ENCODE results near the gene FAM117A.
"Not testable (repeated sequence)": the region's sequence is repeated elsewhere in the genome, so short reads cannot be mapped to it uniquely, and the experiment has no call there.

FAM117A gene

GRCh38 chr17:49762151-49762941 is 1.6 kb downstream of the FAM117A start:
- DNase-seq (ENCODE audit: low read depth in 2 of 2), result no peak

- DNase-seq (ENCODE audit: low read depth in 2 of 2), result no peak
Observed at GRCh38 chr17:49760932-49761558, 2.9 kb downstream of the FAM117A start.

DNA sequence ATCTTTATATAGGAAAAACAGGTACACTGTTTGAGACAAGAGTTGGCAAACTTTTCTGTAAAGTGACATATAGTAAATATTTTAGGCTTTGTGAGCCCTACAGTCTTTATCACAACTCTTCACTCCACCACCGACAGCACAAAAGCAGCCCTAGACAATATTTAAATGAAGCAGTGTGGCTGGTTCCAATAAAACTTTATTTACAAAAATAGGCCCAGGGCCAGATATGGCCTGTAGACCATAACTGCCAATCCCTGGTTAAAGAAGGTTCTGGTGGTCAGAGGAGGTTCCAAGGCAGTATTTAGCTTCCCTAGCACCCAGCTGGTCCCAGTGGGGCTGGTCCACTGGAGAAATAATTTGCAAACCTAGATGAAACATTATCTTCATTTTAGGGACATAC is 3.6 kb downstream of the FAM117A start:
- no peak for DNase-seq (ENCODE audit: low read depth in 2 of 2)

- no peak for DNase-seq (ENCODE audit: low read depth in 2 of 2)
Observed at GRCh38 chr17:49759203-49759602, 4.7 kb downstream of the FAM117A start.

DNA sequence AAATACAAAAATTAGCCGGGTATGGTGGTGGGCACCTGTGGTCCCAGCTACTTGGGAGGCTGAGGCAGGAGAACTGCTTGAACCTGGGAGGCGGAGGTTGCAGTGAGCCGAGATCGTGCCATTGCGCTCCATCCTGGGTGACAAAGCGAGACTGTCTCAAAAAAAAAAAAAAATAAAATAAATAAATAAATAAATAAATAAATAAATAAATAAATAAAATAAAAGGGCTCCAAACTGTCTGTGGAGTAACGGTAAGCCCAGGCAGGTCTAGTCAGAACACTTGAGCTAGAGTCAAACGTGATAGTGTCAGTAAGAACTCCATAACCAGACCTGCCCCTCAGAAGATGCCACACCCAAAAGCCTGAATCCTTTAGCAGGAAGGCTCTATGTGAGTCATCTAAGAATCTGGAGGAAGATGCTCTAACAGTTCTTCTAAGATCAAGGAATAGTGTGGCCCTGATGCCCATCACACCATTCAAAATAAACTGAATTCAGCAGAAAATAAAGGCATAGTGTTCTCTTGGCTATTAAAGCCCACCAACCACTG is 5.4 kb downstream of the FAM117A start:
- not testable (repeated sequence) for DNase-seq (ENCODE audit: low read depth in 2 of 2)

DNA sequence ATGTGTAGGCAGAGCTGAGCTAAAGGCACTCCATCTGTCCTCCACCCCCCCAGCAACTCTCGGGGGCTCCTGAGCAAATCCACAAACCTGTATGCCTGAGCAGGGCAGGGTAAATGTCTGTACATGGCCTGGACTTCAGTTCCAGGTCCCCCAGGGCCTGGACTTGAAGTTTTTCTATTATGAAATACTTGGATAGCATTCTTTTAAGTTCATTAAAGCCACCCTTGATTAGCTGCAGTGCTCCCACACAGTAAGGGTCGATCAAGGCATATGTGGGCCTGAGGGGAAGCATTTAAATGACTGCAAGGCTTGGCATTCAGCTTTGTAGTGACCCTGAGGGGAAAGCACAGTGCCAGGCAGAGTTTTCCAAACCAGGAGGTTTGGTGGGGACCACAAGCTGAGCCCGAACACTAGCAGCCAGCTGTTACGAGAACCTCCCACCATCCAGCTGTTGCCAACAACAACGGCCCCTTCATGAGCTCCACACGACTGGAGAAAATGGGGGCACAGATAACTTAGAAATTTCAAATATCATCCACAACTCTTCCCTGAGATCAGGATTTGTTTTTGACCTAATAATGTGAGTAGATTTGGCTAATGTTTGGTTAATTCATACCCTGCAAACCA is 6.7 kb downstream of the FAM117A start:
- no peak for DNase-seq (ENCODE audit: low read depth in 2 of 2)

- no peak for DNase-seq (ENCODE audit: low read depth in 2 of 2)
Observed at GRCh38 chr17:49756323-49757150, 7.4 kb downstream of the FAM117A start.

GRCh38 chr17:49755663-49756283 is 8.2 kb downstream of the FAM117A start:
- no peak for DNase-seq (ENCODE audit: low read depth in 2 of 2)

DNA sequence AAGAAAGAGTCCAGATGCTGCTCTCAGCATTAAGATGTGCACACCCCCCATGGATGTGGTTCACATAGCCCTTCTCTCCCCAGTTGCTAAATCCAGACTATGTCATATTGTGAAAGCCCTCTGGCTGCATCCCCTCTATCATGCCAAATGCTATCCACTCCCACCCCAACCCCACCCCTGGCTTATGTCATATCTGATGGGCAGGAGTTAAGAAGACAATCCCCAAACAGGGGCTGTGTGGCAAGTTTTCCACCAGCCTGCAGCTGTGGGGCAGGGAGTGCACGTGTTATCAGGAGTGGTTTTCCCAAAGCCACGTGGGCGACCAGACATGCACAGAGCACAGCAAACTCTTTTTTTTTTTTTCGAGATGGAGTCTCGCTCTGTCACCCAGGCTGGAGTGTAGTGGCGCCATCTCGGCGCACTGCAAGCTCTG is 10.0 kb downstream of the FAM117A start:
- no peak for DNase-seq (ENCODE audit: low read depth in 2 of 2)

- DNase-seq (ENCODE audit: low read depth in 2 of 2), result no peak
Observed at GRCh38 chr17:49752508-49752907, 11.4 kb downstream of the FAM117A start.

DNA sequence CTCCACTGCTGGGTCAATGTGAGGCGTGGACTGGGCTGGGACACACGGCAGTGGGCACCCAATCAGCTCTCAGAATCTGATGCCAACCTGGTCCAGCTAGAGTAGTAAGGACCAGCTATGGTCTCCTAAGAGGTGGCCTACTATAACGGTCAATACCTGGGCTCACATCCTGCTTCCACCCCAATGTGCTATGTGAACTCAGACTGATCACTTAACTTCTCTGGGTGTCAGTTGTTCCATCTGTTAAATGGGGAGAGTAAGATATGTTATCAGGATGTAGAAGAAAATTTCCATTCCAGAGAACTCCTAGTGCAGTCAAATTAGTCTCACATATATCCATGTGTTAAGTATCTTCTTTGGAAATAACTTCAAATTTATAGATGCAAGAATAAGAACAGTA is 14.2 kb downstream of the FAM117A start:
- DNase-seq (ENCODE audit: low read depth in 2 of 2), result no peak

GRCh38 chr17:49748791-49749190 is 15.1 kb downstream of the FAM117A start:
- no peak for DNase-seq (ENCODE audit: low read depth in 2 of 2)

DNA sequence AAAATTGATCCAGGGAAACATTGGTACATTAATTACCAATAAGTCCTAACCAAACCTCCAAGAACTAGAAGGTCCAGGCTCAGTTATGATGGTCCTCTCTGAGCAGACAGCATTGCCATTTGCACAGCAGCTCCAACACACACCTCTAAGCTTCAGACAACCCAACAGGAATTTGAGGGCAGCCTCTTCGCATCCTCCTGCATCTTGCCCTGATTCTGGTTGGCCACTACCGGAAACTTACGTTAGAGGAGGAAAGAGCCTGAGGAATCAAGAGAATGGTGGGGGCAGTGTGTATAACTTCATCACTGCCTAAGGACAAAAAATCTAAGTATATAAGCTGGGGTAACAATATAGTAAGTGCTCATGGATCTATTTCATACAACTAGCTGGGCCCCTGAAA is 15.7 kb downstream of the FAM117A start:
- no peak for DNase-seq (ENCODE audit: low read depth in 2 of 2)

- no peak for DNase-seq (ENCODE audit: low read depth in 2 of 2)
Observed at GRCh38 chr17:49747632-49748031, 16.3 kb downstream of the FAM117A start.

DNA sequence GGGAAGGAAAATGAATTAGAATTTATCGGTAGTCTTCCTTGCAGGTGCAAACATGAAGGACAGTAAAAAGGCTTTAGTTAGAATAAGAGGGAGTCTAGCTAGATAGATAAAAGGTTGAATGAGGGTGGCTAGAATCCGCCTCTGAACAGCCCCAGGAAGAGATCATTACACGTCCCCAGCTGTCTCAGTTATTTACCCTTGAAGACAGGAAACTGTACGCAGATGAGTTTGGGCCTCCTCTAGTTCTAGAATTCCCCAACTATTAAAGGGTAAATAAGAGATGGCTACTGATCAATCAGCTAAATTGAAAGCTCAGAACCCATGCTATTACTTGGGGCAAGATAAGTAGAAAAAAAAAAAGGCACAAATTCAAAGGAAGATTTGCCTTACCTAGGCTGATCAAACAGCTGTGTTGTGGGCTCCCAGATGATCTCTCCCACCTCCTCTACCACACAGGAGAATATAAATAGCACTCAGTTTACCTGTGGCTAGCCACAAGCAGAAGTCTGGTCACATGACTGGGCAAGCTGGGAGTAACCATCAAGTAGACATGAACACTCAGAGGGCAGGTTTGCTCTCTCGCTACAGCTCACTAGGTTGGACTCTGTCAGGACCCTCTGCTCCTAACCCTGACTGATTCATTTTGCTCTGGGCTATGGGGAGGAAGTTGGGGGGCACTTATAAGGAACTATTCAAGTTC is 17.0 kb downstream of the FAM117A start:
- no peak for DNase-seq (ENCODE audit: low read depth in 2 of 2)

GRCh38 chr17:49745175-49746139 is 18.5 kb downstream of the FAM117A start:
- DNase-seq (ENCODE audit: low read depth in 2 of 2), result no peak

DNA sequence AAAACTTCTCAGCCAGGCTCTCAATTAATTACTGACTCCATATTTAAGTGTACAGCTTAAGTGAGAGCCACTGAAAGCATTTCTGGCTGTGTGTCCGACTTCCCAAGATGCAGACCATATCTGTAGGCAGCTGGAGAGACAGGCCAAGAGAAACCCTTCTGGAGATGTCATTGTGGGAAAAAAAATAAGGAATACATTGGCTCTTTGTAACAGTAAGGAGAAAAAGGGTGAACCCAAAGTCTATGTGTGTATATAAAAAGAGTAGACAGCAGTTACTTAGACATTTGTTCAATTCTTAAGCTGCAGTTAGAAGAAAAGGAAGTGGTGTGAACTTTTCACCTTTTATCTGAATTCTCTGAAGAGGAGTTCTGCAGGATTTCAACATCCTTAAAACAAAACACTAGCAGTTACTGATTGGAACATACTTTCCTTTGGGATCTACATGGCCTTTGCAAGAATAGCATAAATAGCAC is 21.7 kb downstream of the FAM117A start:
- DNase-seq (ENCODE audit: low read depth in 2 of 2), result no peak

DNA sequence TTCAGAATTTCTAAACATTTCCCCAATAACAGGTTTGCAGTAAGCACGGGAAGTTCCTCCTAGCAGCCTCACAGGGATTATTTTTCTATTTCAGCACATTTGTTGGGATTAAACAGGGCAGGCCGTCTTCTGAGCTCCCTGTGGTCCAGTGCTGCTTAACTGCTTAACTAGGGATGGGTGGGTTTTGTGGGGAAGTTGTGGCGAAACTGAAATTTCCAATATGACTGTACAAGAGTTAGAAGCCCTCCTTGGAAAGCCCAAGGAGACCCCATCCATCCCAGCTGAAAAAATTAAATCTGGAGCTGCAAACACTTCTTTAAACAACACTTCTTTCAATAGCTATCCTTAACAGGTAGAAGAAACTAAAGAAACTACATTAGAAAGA is 22.2 kb downstream of the FAM117A start:
- DNase-seq (ENCODE audit: low read depth in 2 of 2), result no peak

DNA sequence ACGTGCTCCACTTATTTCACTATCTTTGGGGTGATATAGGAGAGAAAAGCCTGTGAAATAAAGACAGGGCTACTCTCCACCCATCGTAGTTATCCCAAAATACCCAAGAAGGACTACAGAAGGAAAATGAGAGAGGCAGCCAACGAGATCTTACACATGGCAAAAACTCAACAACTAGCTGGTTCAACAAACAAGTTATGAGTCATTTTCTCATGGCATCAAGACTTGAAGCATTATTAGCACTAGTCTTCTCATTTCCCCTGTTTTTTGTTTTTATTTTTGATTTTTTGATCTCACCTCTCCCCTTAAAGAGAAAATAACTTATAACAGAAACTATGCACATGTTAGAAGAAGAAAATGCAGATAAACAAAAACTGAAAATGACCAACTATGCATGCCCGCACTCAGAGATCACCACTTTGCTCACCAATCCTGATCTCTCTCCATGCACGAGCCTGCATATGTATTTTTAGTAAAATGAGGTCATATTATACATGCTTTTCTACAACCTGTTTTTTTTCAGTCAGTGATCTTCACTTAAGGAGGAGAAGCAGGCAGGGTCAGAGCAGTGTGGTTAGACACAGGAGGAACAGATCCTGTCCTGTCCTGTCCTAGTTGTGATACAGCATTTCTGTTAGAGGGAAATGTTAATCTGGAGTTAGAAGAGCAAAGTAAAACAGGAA is 22.8 kb downstream of the FAM117A start:
- DNase-seq (ENCODE audit: low read depth in 2 of 2), result no peak
